Measurements from ENCODE around the gene ANO10.

DNA sequence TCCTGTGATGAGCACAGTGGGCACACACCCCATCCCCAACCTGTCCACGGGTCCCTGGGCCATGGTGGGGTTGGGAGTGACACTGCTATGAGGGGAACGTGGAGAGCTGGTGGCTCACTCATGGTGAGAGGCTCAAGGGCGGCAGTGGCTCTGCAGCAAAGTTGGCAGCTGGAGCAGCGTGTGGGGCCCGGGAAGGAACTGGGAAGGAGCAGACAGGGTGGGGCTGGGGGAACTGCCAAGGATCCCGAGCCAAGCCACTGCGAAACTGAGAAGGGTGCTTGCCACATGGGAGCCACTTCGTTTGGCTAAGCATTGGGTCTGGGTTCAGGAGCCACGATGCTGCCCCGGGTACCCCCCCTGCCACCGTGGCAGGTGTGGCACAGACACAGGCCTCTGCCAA lies 255.3 kb downstream of the ANO10 start:
- TF ChIP-seq, protein P1, sequence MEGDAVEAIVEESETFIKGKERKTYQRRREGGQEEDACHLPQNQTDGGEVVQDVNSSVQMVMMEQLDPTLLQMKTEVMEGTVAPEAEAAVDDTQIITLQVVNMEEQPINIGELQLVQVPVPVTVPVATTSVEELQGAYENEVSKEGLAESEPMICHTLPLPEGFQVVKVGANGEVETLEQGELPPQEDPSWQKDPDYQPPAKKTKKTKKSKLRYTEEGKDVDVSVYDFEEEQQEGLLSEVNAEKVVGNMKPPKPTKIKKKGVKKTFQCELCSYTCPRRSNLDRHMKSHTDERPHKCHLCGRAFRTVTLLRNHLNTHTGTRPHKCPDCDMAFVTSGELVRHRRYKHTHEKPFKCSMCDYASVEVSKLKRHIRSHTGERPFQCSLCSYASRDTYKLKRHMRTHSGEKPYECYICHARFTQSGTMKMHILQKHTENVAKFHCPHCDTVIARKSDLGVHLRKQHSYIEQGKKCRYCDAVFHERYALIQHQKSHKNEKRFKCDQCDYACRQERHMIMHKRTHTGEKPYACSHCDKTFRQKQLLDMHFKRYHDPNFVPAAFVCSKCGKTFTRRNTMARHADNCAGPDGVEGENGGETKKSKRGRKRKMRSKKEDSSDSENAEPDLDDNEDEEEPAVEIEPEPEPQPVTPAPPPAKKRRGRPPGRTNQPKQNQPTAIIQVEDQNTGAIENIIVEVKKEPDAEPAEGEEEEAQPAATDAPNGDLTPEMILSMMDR (IDR thresholded peaks at IDR 0.05; ENCODE audit: insufficient read depth, low read depth, low read length), result no peak
- TF ChIP-seq EZH2 (IDR thresholded peaks at IDR 0.05; ENCODE audit: insufficient read depth, low read length), result no peak
